CD14-positive monocyte (primary cell): Measurements from ENCODE around the gene MGAT4A. TPM values are rescaled to one million over a fixed set of nuclear protein-coding genes. Genes with fewer than 3 reads are reported as not detected.

Experiments used
- DNase-seq, 3 donors: peaks; one replicate each; pipeline ENCODE4 v3.0.0-alpha.2; 2011 to 2022
- H2AFZ ChIP-seq: 2 replicates; pipeline ENCODE4 v1.6.0; 2012; ENCODE audit warnings: mild to moderate bottlenecking, low read depth, low read length, inconsistent platforms; ENCODE audit not compliant: insufficient read depth, poor library complexity, severe bottlenecking
- H3K27ac ChIP-seq, 2 donors: 1 replicate in 1 of 2; 2 replicates in 1 of 2; pipeline ENCODE4 v1.5.1; 2012 to 2013; ENCODE audit warnings: low read length in 2 of 2, control low read depth in 1 of 2, inconsistent platforms in 1 of 2, low read depth in 1 of 2, mild to moderate bottlenecking in 1 of 2
- H3K27me3 ChIP-seq, 2 donors: one replicate each; pipeline versions ENCODE4 v1.6.0 to v1.6.1; 2011 to 2013; ENCODE audit warnings: low read length in 2 of 2; ENCODE audit not compliant: control insufficient read depth in 2 of 2, insufficient read depth in 2 of 2
- H3K36me3 ChIP-seq, 2 donors: replicated peaks in 1 of 2; 1 replicate in 1 of 2; 2 replicates in 1 of 2; pipeline versions ENCODE4 v1.5.1 to v1.6.1; 2012 to 2013; ENCODE audit warnings: low read length in 2 of 2, control low read depth in 1 of 2, inconsistent platforms in 1 of 2, mild to moderate bottlenecking in 1 of 2; ENCODE audit not compliant: insufficient read depth in 2 of 2, control insufficient read depth in 1 of 2
- H3K4me1 ChIP-seq, 2 donors: 1 replicate in 1 of 2; 2 replicates in 1 of 2; pipeline versions ENCODE4 v1.5.1 to v1.6.1; 2012 to 2013; ENCODE audit warnings: low read length in 2 of 2, control low read depth in 1 of 2, inconsistent platforms in 1 of 2, mild to moderate bottlenecking in 1 of 2, moderate library complexity in 1 of 2; ENCODE audit not compliant: insufficient read depth in 2 of 2, control insufficient read depth in 1 of 2
- H3K4me2 ChIP-seq: replicated peaks from 2 replicates; pipeline ENCODE3; 2012; ENCODE audit warnings: low read length, moderate library complexity, mild to moderate bottlenecking; ENCODE audit not compliant: poor library complexity, severe bottlenecking; ENCODE audit errors: extremely low read depth
- H3K4me3 ChIP-seq, 3 experiments: fragments of 200-600 bp in 1 of 3; sonication (generic) in 1 of 3; replicated peaks in 1 of 3; 1 replicate in 2 of 3; 2 replicates in 1 of 3; pipeline ENCODE4 v1.5.1; 2011 to 2013; ENCODE audit warnings: low read length in 3 of 3, mild to moderate bottlenecking in 3 of 3, control low read depth in 2 of 3, low read depth in 2 of 3, inconsistent platforms in 1 of 3, moderate library complexity in 1 of 3
- H3K79me2 ChIP-seq: 2 replicates; pipeline ENCODE4 v1.6.0; 2012; ENCODE audit warnings: mild to moderate bottlenecking, control low read depth, inconsistent platforms, low read length, moderate library complexity; ENCODE audit not compliant: insufficient read depth
- H3K9ac ChIP-seq: 2 replicates; pipeline ENCODE4 v1.6.0; 2017; ENCODE audit warnings: low read length, mild to moderate bottlenecking; ENCODE audit not compliant: insufficient read depth, poor library complexity, severe bottlenecking
- H3K9me3 ChIP-seq, 2 donors: replicated peaks in 1 of 2; 1 replicate in 1 of 2; 2 replicates in 1 of 2; pipeline versions ENCODE4 v1.5.1 to v1.6.1; 2012 to 2013; ENCODE audit warnings: low read length in 2 of 2, control low read depth in 1 of 2; ENCODE audit not compliant: control insufficient read depth in 1 of 2, insufficient read depth in 1 of 2
- H4K20me1 ChIP-seq: 2 replicates; pipeline ENCODE4 v1.6.0; 2012; ENCODE audit warnings: mild to moderate bottlenecking, low read length, control low read depth, moderate library complexity; ENCODE audit not compliant: insufficient read depth
- H3K27ac Mint-ChIP-seq, 7 donors: one replicate each; pipeline ENCODE4 v1.8.0; 2020; ENCODE audit warnings: mild to moderate bottlenecking in 7 of 7, mixed read lengths in 7 of 7, moderate library complexity in 6 of 7, inconsistent platforms in 2 of 7
- H3K27me3 Mint-ChIP-seq, 3 donors: one replicate each; pipeline ENCODE4 v1.8.0; 2021 to 2022; ENCODE audit warnings: low read depth in 3 of 3, mild to moderate bottlenecking in 3 of 3, mixed read lengths in 3 of 3, moderate library complexity in 3 of 3, inconsistent platforms in 1 of 3
- H3K36me3 Mint-ChIP-seq, 2 donors: one replicate each; pipeline ENCODE4 v1.8.0; 2020; ENCODE audit warnings: mixed read lengths in 2 of 2, inconsistent platforms in 1 of 2, mild to moderate bottlenecking in 1 of 2
- H3K4me1 Mint-ChIP-seq: one replicate; pipeline ENCODE4 v1.8.0; 2020; ENCODE audit warnings: mild to moderate bottlenecking, mixed read lengths
- H3K4me3 Mint-ChIP-seq, 2 donors: one replicate each; pipeline ENCODE4 v1.8.0; 2020; ENCODE audit warnings: mild to moderate bottlenecking in 2 of 2, mixed read lengths in 2 of 2, moderate library complexity in 1 of 2
- H3K9me3 Mint-ChIP-seq, 7 donors: one replicate each; pipeline ENCODE4 v1.8.0; 2020 to 2022; ENCODE audit warnings: mixed read lengths in 7 of 7, mild to moderate bottlenecking in 6 of 7, moderate library complexity in 6 of 7, inconsistent platforms in 2 of 7
- CTCF ChIP-seq: fragments of 200-600 bp; IDR thresholded peaks from one replicate; pipeline ENCODE4 v1.8.0; 2022; ENCODE audit warnings: antibody characterized with exemption, mild to moderate bottlenecking
- WGBS: methylation state at CpG from one replicate; pipeline ENCODE4 v1.1.5; 2013; ENCODE audit warnings: missing lambda C conversion rate; ENCODE audit not compliant: insufficient coverage; 5-methylcytosine and 5-hydroxymethylcytosine counted together
- intact Hi-C, 2 donors: fragments of 100-400 bp; cut with micrococcal nuclease; formaldehyde crosslinking; loops; one replicate each; pipeline versions ENCODE4 v1.15.0 to v1.15.1; 2023
- polyA plus RNA-seq, 3 donors: library from polyadenylated mRNA; depleted of rRNA in 1 of 3; unstranded in 2 of 3; stranded (reverse) in 1 of 3; fragments of 300-500 nt in 2 of 3; fragments of >200 nt in 1 of 3; fragmentation: Illumina TruSeq in 2 of 3; gene quantifications; 1 replicate in 2 of 3; 2 replicates in 1 of 3; pipeline ENCODE4 v1.2.3, GENCODE V29; 2012 to 2021

Gene MGAT4A
- polyA plus RNA-seq, 3 donors = 24.3 to 35.9 (median 35.1) TPM

GRCh38 chr2:98777076-98777475 lies 46.1 kb upstream of the MGAT4A start:
- Mint-ChIP-seq H3K4me1 (peaks cover 23% of the 10 kb centered on the region), H3K36me3 (no peaks in the 10 kb centered on the region), H3K4me3 (no peak overlapping the region), H3K27ac (no peak overlapping the region), H3K9me3 (peaks cover 2 to 17% (median 5%) of the 10 kb centered on the region in 7 donors), H3K27me3 (peaks cover 0 to 4% (median 1%) of the 10 kb centered on the region in 3 donors)
- intact Hi-C loops = no loop called here
- H3K79me2 ChIP-seq = no peaks in the 10 kb centered on the region
- H3K36me3 ChIP-seq = no peaks in the 10 kb centered on the region
- H4K20me1 ChIP-seq = no peaks in the 10 kb centered on the region
- peaks cover 4% of the 10 kb centered on the region in 2 donors for H3K9me3 ChIP-seq
- peaks cover 9 to 13% of the 10 kb centered on the region in 2 donors for H3K4me1 ChIP-seq
- H3K4me2 ChIP-seq = no peak overlapping the region
- H3K27ac ChIP-seq = no peak overlapping the region
- H3K4me3 ChIP-seq = no peak overlapping the region
- no peak for DNase-seq
- H3K9ac ChIP-seq = no peak overlapping the region
- 96% methylated on average over 4 of the region's 6 CpGs for WGBS
- H3K27me3 ChIP-seq = no peaks in the 10 kb centered on the region
- no peak for TF ChIP-seq CTCF
- H2AFZ ChIP-seq = no peak overlapping the region

DNA sequence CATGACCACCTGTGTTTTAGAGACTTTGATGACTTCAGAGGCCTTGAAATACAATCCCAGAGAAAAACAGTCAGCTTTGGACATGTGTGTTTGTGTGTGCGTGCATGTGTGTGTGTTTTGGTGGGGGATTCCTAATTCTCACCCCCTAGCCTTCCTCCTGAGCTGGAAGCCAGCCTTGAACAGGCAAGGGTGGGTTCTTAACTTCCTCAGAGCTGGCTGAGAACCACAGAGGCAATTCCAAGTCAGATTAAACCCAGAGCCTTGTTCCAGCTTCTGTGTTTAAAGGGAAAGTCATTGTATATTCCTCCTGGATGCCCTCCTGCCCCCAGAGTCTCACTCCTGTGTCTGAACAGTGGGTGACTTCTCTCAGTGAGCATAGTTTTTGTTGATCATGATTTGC lies 45.2 kb upstream of the MGAT4A start:
- Histone ChIP-seq H4K20me1 (no peaks in the 10 kb centered on the region), H3K4me3 (no peak overlapping the region), H3K9ac (no peak overlapping the region), H3K27me3 (no peaks in the 10 kb centered on the region), H3K27ac (no peak overlapping the region), H3K36me3 (no peaks in the 10 kb centered on the region), H2AFZ (no peak overlapping the region), H3K4me1 (peaks cover 19 to 23% of the 10 kb centered on the region in 2 donors), H3K79me2 (no peaks in the 10 kb centered on the region), H3K9me3 (peaks cover 0 to 4% of the 10 kb centered on the region in 2 donors), H3K4me2 (no peak overlapping the region)
- Mint-ChIP-seq H3K27ac (no peak overlapping the region), H3K9me3 (peaks cover 0 to 10% (median 0%) of the 10 kb centered on the region in 7 donors), H3K27me3 (peaks cover 0 to 5% (median 3%) of the 10 kb centered on the region in 3 donors), H3K4me1 (peaks cover 32% of the 10 kb centered on the region), H3K36me3 (no peaks in the 10 kb centered on the region), H3K4me3 (no peak overlapping the region)
- WGBS = no CpG with 5 or more reads among the region's 1 CpG
- no peak for DNase-seq
- TF ChIP-seq CTCF = no peak
- intact Hi-C loops = no loop called here
